ENCODE data around the gene RSRC1.
"Not testable (repeated sequence)": the region's sequence is repeated elsewhere in the genome, so short reads cannot be mapped to it uniquely, and the experiment has no call there.

The RSRC1 gene

DNA sequence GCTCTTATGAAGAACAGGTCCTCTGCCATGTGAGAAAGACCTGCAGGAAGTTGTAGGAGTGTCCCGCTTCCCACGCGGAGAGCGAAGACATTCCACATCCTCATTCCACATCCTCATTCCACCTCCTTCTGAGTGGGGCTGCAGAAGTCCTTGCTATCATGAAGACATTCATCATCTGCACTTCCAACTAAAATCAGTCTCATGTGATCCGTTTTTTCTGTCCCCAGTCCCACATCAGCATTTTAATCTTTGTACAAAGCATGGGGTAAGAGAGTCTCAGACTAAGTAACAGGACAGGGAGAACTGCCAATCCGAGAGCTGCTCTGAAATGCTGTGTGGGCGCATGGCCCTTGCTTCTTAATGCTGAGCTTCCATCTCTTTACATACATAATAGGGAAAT, 227.2 kb downstream of the RSRC1 start:
- DNase-seq, result no peak

DNA sequence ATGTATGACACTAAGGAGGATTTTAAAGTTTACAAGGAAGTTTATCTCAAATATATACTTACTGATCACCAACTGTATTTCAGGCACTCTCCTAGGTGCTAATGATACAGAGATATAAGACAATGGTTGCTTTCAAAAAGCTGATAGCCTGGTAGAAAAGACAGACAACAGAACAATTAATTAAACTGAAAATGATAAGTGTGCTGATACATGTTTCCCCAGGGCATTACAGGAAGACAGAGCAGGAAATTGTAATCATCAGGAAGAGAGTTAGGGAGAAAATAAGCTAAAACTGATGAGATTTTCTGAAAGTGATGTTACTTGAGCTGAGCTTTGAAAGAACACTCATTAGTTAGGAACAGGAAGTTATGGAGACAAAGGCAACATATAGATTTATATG, 229.7 kb downstream of the RSRC1 start:
- DNase-seq, result no peak

DNA sequence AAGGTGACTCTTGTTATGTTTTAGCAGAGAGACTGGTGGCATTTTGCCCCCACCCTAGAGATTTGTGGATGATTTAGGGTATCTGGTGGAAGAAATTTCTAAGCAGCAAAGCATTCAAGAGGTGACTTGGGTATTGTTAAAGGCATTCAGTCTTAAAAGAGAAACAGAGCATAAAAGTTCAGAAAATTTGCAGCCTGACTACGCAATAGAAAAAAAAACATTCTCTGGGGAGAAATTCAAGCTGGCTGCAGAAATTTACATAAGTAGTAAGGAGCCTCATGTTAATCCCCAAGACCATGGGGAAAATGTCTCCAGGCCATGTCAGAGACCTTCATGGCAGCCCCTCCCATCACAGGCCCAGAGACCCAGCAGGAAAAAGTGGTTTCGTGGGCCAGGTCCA, 231.1 kb downstream of the RSRC1 start:
- DNase-seq, result not testable (repeated sequence)

DNA sequence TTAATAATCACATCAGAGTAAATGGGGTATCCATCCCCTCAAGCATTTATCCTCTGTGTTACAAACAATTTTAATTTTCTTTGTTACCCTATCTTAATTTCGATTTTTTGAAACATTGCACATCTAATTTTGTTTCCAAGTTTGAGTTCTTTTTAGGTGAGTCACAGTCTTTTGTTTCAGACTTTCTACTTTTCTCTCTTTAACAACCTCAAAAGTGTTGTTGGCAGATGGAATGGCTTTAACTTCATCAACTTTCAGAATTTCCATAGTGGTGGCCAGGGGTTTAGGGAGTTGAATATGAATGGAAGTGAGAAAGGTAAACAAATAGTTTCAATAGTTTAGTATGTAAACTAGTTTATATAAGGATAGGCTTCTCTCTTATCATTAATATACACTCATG, 238.1 kb downstream of the RSRC1 start:
- no peak for DNase-seq

DNA sequence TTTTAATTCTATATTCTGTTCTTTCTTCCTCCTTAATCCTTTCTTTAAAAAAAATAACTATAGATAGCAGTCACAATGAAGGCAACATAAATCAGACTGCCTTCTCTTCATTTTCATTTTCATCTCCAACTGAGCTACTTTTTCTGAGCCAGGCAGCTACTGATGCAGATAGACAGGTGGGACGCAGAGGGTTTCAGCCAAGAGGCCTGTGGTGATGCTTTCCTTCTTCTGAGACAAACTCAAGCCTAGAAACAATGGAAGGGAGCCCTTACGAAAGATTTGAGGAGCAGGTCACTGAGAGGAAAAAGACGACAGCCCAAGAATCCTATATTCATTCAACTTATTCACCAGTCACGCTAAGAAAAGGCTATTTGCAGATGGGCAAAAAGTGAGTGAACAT, 241.1 kb downstream of the RSRC1 start:
- no peak for DNase-seq

DNA sequence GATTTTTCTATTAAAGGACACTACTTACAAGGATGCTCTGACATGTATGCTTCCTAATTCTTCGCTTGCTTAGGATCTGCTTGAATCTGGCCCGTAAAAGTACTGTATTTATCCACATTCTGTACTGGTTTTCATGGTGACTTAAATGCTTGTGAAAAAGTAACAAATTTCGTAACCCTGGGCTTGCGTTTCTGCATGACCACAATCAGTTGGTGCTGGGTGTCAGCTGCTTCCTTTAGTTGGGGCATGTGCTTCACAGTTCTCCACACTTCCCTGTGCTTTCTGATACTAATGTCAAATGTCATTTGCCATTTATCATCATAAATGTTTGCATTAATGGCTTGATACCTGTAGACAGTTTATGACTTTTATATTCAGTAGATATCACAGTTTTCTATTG, 242.7 kb downstream of the RSRC1 start:
- no peak for DNase-seq

DNA sequence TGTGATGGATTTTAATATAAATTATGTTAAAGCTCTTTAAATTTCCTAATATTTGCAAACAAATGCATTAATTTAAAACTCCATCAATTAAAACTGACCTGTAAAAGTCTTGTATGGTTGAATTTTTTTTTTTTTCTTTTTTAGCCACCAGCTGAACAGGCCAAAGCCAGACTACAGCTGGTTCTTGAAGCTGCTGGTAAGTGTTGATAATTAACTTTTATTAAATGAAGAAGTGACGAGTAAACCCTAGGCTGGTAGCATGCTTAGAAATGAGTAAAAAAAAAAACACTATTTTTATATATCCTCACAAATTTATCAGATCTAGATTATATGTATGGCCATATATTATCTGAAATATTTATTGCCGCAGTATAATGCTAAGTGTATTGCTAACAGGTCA, 244.8 kb downstream of the RSRC1 start:
- DNase-seq, result no peak

DNA sequence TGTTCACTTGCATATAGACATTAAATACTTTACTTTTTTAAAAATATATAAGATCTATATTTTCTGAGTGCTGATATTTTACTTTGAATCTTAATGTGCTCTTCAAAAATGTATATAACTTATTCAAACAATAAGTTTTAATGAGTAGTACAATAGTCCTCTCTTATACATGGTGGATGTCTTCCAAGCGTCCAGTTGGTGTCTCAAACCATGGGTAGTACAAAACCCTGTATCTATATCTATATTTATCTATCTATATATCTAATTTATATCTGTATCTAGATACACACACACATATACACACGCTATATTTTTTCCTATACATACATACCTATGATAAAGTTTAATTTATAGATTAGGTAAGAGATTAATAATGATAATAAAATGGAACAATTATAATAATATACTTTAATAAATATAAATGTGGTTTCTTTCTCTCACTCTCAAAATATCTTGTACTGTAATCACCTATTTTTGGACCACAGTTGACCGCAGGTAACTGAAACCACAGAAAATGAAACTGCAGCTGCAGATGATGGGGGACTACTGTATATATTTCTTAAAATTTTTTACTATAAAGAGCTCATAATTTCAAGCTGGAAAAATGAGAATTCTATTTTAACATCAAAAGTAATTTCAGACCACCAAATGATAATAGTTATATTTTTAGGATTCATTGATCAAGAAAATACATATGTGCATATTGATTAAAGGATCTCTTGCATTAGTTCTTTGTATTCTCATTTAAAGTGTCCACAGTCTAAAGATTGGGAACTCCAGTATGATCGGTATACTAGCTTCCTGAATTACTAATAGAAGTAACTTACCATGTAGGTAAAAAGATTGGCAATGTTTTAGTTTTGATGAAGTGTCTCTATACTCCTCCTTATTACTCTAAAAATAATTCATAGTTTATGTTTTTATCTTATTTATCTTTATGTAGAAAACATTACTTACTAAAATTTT, 246.0 kb downstream of the RSRC1 start:
- DNase-seq, result no peak

DNA sequence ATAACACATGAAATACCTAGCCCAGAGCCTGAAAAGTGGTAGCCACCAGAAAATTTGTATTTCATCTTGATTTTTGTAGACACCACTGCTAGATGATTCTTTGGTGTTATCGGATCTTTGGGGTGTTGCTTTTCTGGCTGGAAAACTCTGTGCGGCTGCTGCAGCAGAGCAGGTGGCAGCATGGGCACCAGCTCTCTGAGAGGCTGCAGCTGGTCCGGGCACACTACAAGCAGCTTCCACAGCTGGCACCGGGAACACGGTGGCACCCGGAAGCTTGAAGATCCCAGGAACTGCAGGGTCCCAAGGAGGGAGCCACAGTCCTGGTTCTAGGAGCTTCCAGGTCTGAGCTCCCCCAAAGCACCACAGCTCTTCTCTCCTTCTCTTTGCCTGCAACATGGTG, 249.4 kb downstream of the RSRC1 start:
- DNase-seq, result no peak

DNA sequence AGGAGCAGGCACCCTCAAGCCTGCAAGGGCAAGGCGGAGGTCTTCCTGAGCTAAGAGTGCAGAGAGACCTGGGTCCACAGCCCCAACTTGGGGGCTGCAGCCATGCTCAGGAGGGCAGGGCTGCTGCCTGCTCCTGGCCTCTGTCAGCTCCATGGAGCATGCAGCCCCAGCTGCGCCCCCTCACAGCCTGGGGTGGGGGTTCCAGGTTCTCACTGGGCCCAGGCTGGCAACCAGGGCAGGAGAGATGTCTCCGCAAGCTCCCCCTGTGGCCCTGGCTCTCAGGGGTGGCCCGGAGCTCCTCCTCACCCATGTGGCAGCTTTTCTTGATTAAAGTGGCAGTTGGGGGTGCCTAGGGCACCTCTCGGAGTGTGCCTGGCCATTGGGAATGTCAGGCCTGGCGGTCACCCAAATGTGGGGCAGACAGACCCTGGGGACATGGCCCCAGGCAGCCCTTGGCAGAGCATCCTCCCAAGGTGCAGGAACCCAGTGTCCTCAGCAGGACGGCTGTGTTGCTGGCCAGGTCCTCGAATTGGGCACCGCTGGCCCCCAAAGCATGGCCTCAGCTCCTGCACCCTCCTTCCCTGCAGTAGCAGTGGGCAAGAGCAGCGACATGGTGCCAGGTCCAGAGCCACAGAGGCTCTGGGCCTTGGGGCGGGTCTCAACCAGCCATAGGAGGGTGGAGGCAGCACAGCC, 251.0 kb downstream of the RSRC1 start:
- no peak for DNase-seq

DNA sequence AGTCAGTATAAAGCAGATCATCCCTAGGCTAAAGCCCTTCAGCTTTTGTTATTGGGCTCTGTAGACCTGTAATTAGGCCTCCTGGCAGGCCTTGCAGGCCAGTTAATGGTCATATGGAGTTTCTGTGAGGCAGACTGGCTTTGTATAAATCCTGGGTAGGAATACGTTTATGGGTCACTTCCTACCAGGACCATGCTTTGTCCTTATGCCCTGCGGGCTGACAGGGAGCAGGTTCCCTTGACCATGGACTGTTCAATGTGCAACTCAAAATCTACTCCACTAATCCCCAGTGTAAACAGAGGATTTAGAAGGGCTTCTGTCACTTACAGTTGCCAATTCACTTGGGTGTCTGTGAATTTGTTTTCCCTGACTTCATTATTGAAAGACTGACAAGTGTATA, 258.4 kb downstream of the RSRC1 start:
- DNase-seq, result peak; percentile 68

DNA sequence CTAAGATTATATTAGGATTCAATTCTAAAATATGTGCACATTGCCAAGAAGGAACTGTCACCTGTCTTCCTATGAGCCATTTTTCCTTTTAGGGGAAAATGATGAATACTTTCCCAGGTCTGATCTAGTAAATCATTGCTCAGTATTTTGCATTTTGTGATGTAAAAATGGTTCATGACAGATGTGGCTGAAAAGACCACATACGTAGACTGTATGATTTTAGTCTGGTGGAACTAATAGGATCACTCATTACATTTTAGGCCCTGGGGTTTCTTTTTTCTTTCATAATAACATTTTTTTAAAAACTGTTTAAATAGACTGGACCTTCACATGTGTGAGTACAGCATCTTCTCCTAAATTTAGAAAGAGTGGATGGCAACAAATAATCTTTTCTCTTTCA, 259.4 kb downstream of the RSRC1 start:
- DNase-seq, result no peak

DNA sequence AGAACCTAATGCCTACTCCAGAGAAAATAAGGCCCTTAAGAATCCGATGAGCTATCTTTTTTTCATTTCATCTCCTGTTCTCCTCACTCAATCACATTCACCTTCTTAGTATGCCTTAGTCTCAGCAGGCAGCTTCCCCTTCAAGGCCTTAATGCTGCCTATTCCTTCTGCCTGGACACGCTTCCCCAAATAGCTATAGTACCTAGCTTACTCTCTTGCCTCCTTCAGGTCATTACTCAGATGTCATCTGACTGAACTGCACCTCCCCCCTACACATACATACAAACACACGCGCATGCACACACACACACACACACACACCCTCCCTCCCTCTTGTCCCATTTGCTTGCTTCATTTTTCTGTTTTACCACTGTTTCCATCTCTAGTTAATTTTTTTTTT, 269.6 kb downstream of the RSRC1 start:
- no peak for DNase-seq

DNA sequence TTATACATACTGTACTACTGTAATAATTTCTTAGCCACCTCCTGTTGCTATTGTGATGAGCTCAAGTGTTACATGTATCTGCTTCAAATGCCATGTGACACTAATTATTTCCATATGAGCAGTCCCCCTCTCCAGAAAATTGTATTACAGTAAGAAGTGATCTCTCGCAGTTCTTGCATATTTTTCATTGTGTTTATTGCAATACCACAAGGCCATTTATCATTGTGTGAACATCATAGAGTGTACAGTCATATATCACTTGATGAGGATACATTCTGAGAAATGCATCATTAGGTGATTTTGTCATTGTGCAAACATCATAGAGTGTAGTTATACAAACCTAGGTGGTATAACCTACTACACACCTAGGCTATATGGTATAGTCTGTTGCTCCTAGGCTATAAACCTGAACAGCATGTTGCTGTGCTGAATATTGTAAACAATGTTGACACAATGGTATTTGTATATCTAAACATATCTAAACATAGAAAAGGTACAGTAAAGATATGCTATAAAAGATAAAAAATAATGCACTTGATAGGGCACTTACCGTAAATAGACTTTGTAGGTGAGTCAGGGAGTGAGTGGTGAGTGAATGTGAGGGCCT, 271.5 kb downstream of the RSRC1 start:
- peak; percentile 69 for DNase-seq

DNA sequence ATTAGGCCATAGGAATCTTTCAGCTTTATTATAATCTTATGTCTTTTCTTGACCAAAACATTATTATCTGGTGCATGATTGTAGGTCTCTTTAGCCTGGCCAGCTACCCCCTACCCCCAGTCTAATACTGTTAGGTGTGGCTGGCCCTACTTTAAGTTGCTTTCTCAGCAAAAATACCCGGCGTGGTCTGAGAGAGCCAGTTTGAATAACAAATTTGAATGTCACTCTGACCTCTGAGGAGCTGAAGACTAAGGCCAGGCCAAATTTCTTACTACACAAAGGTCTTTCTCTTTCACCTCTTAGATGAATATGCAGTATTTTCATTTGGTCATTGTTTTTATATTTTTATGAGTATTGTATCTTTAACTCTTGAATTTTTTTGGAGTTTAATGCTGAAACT, 272.6 kb downstream of the RSRC1 start:
- DNase-seq, result no peak

DNA sequence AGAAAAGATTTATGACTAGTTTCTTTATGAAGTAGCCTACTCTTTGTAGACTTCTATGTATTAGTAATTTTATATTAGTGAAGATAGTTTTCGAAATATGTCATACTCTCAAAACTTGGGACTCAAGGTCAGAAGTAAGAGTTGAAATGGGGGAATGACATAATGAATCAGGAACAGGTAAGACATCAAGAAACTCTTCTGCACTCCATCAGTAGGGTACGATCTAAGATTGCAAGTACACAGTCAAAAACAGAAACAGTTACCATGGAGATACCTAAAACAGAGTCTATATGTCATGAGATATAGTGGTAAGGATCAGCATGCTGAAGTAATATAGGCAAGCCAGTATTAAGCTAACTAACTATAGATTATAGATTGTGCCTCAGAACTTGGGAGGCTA, 274.1 kb downstream of the RSRC1 start:
- DNase-seq, result no peak

DNA sequence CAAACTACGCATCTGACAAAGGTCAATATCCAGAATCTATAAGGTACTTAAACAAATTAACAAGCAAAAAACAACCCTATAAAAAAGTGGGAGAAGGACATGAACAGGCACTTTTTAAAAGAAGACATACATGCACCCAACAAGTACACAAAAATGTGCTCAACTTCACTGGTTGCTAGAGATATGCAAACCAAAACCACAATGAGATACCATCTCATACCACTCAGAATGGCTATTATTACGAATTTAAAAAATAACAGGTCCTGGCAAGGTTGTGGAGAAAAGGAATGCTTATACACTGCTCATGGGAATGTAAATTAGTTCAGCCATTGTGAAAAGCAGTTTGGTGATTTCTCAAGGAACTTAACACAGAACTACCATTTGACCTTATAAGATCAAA, 285.5 kb downstream of the RSRC1 start:
- DNase-seq, result no peak

DNA sequence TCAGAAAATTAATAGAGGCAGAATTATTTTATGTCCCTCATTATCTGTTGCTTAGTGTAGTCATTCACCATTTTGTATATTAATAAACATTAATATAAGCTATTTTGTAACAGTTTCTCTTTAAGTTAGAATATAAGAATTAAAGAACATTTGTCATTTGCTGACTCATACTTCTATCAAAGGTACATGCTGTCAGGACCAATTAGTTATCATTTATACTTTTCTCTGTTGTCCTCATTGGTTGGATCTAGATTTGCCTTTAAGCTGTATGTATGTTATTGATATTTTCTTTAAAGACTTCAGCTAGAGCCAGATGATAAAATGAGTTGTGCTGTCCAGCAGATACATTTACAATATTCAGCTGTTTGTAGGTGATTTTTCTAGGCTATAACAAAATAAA, 292.7 kb downstream of the RSRC1 start:
- DNase-seq, result no peak

DNA sequence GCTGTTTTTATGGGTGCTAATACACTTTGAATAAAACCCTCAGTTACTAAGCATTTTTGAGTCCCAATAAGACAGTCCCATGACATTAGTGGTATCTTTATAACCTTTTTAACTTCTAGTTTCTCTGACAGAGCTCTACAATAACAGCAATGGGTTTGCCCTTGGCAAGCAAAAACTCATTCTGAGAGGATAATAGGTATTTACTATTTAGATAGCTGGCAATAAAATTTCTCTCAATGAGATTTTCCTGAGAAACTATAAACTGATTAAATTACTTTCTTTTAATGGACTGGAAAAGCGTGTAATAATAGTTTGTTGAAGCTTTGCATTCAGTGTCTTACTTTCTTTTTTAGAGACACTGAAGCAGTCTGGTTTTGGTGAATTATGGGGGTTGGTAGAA, 293.1 kb downstream of the RSRC1 start:
- DNase-seq, result no peak

DNA sequence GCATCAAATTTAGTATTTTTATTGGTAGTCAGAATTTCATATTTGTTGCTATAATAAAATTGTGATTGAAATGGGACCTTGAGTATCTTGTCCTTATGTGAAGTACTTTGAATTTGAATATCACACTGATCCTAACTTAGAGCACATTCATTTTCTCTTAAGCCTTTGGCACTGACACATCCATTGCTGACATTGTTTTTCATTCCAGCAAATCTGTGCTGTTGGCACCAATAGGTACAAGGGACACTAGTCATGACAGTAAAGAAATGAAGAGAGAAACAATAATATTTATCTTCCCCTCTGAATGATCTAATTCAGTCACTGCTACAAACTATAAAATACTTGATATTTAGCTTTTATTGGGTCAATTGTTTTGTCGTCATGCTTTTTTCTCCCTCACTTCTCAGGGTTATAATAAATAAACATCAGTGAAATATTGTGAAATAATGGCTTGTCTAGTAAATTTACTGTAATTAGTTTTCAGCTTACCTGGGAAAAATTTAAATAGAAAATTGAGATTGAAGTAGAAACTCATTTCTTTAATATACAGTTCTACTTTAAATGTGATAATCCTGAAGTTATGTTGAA, 294.3 kb downstream of the RSRC1 start:
- DNase-seq, result no peak

DNA sequence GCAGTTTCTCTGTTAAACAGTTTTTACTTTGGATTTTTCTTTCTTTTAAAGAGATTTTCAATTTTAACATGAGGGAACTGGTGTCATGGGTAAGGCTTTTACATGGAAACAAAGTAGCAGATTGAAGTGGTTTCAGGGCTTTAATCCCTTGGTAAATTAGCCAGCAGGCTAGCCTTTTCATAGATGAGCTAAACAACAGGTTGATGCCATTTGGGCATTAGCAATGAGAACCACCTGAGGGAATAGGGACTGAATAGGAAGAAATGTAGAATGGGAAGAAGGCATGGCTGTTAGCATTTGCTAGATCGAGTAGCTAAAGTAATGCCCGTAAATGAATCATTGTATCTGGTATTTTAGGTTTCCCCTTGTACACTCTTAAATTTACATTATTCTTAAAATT, 295.6 kb downstream of the RSRC1 start:
- no peak for DNase-seq

DNA sequence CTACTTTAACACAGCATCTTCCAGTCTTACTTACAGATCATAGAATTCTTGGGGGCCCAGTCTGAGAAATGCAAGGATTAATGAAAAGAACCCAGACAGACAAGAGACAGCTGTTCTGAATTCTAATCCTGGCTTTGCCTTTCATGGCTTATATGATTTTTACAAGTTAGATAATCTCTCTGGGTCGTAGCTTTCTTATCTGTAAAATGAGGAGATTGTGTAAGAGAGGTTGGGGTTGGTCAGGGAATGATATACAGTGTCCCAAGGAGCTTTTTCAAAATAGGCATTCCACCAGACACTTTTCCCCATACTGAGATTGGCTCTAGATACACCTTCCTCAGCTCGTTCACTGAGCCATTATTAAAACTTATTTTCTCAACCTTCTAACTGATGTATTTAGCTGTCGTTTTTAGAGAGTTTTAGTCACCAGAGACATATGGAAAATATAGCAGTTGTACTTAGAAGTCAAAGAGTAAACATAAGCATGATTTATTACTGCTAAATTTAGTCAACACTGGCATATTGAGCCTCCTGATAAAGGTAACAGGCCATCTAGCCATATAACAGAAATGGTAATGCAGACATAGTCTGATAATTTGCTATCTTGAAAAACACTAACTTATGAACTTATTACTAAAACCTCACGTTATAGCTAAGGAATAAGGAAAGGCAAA, 298.1 kb downstream of the RSRC1 start:
- DNase-seq, result no peak

DNA sequence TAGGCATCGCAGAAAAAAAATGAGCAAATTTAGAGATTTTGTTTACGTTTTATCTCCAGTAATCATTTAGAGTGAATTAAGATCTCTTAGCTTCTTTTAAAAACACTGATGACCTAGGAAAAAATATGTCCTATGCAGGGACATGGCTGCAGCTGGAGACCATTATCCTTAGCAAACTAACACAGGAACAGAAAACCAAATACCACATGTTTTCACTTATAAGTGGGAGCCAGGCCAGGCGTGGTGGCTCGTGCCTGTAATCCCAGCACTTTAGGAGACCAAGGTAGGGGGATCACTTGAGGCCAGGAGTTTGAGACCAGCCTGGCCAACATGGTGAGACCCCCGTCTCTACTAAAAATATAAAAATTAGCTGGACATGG, 298.6 kb downstream of the RSRC1 start:
- DNase-seq, result not testable (repeated sequence)

Data from DMS53 (cell line).